GM19025 (cell line): ENCODE results near the gene CTTNBP2.

Experiments used
- ATAC-seq: cut with Tn5 transposase; IDR thresholded peaks from one replicate; pipeline ENCODE4 v1.9.1; 2021; ENCODE audit warnings: mild to moderate bottlenecking, low read depth, moderate library complexity; ENCODE audit not compliant: unreplicated experiment

CTTNBP2 gene

DNA sequence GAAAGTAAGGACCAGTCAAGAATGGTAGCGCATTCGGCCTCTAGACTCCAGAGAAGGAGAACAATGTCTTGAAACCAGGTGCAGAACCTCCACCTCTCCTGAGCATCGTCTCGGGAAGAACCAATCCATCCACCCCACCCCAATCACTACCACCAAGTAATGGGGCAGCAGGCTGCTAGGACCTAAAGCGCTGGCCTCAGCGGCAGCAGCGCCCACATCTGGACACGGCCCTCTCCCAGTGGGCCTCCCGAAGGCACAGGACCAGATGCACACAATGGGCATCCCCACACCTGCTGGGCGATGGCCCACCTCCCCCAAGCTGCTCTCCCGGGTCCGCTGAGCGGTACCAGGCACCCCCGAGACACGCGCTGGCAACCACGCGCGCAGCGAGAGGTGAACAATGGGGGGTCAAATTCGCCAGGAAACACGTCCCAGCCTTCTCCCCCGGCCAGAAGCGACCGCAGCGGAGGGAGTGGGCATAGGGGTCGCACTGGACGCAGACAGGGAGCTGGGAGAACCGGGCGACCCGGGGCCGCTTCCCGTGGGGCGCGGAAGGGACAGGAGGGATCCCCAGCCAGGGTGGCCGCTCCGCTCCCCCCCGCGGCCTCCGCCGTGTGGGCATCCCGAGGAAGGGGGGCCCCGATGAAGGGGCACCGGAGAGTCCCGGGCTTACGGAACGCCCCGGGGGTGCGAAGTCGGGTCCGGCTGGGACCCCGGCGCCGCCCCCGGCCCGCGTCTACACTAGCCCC is 506 bp downstream of the CTTNBP2 start:
- no peak for ATAC-seq

DNA sequence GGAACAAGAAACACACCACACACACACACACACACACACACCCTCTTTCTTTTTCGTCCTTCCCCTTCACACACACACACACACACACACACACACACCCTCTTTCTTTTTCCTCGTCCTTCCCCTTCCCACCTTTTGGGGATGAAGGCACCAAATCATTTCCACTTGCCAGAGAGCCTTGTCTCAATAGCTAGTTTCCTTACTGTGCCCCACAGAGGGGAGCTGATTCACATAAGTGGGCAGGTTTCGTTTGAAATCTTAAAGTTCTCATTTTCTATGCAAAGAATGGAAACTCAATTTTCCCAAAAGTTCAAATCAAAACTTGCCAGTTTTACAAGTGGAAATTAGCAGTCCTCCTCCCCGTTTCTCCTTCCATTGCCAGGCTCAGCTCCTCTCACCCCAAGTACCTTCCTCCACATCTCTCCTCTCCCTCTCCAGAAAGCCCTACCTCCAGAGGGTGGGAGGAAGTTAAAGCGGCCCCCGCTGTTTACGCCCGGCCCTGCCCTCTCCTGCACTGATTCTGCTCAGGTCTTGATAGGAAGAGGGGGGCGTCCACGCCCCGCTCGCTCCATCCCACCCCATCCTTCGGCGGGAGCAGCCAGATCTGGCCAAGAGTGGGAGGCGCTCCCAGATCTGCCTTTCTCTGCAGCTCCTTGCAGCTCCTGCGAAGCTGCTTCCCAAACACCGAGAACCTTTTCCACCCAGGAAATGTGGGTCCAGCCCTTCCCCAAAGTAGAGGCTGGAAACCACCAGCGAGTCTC is 1.3 kb downstream of the CTTNBP2 start:
- ATAC-seq = no peak

DNA sequence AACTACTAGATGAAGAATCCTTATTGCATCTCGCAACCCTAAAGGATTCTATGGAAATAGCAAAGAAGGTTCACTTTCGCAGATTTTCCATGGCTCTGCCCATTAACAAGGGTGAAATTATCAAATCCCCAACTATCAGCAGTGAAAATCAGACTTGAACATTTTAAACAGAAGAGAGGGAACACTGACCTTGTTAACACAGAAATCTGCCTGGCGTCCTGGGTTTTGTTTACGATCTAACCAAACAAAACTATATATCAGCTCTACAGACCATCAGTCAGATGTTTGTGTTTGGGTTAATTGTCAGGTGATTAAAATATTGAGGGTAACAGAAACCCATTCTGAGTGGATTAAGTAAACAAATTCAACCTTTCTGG is 1.9 kb downstream of the CTTNBP2 start:
- ATAC-seq = no peak

DNA sequence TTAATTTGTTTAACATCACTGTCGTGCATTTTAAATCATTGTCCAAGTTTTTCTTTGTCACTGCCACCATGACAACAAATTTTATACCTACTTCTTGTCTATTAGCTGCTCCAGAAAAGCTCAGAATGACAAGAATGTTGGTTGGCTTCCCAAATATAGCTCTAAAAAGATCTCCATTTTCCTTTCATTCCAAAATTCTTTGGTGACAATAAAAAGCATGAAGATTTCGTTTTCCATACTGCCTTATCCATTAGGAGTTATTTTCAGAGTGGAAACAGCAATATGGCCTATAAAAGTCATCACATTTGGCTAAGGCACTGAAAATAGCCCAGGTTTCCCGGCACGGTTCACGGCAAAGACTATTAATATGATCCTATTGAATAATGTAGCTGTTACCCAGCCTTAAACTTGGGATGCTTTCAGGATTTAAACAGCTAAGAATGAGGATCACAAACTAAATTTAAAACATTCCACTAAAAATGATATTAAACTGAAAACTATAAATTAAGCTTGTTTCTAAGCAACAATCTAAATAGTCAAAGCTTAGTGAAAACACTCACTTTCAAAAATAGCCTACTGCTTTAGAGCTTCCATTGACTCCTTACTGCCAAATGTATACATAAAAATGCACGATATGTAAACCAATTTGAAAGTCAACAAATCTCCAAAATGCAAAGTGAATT is 2.7 kb downstream of the CTTNBP2 start:
- no peak for ATAC-seq

DNA sequence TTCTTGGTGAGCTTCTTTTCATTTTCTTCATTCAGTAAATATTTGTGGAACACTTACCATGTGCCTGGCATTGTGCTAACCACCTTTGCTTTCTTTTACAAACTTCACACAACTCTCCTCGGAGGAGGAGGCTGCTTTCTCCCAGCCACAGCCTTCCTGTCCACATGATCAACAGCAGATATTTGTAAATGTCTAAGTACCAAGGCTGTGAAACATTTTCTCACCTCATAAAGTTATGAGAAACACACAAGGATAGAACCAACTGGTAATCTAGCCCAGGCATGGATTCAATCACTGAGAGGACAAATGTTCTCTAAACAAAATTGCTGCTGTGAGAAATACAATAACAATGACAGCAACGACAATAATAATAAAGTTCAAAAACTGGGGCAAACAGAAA is 3.9 kb downstream of the CTTNBP2 start:
- ATAC-seq = no peak

DNA sequence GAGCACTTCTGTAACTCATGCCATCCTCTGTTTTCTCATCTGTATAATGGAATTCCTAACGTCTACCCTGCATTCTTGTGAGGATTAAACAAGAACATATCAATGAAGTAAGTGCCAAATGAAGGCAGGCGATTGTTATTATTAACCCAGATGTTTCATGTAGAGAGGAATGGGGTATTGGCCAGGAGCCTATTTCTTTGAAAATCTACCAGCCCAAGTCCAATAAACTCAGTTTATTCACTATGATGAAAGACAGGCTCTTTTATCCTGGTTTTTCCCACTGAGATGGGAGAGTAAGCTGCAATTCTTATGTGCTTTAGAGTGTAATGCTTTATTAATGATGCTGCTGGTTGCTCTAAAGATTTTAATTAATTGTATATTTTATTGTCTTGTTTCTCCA is 9.6 kb downstream of the CTTNBP2 start:
- ATAC-seq = no peak

DNA sequence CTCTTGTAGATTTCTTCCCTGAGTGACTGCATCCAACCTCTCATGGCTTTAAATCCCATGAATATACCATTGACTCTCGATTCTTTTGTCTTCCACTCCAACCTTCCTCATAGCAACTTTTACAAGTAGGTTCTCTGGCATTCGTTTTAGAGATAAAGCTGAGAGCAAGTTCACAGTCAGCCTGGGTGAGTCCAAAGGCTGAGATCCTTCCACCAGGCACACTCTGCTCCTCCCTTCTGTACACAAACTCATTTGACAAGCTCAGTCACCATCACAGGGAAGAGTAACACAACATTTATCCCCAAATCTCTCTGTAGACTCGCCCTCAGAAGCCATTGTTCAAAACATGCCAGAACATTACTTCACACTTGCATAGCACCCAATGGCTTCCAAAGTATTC is 10.9 kb downstream of the CTTNBP2 start:
- ATAC-seq = no peak

DNA sequence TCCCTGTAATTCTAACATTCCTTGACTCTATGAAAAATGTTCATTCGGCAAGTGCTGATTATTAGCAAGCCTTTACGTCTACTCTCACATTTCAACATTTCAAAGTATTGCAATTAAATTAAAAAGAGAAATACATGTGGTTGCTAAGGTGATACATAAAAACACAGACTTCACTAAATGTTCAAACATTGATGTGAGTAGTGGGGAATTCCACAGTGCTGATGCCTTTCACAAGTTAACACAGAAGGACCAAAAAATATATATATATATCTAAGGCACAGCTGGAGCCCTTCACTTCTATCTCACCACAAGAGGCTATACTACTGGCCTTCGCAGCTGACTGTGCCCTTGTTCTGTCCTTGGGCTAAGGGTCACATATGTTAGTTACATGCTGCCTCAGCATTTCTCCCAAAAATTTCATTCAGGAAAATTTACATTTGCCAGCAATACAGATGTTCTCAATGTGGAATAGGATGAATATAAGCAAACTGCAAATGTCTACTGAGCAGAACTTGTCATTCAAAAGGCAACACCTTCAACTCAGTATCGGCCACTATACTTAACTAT is 13.9 kb downstream of the CTTNBP2 start:
- no peak for ATAC-seq

DNA sequence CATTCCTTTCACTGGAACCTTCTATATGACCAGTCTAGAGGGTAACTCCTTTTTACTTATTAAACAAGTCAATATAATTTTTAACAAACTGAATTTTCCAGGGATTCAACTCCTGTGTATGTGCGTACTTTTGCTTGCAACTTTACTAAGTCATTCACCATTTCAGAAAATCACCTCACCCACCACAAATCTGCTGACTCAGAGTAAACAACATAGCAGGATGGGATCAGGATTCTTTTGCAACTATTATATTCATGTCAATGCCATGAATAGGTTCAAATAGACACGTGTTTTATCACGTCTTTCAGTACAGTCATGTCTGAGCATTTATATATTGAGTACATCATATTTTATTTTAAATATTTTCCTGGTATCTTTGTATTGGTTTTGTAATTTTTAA is 14.5 kb downstream of the CTTNBP2 start:
- no peak for ATAC-seq

DNA sequence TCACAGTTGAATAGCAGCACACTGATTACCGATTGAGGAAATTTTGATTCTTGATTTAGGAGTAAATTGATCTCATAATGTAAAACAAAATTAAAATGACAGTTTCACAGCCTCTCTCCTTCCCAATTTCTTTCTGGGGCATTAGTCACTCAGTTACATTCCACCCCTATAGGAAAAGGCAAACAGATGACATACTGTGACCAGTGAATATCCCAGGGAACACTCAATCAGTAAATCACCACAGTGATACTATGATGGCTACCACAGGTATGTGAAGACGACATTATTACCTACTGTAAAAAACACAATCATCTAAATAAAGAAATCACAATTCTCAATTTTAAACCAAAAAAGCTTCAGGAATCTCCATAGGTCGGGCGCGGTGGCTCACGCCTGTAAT is 15.5 kb downstream of the CTTNBP2 start:
- no peak for ATAC-seq

DNA sequence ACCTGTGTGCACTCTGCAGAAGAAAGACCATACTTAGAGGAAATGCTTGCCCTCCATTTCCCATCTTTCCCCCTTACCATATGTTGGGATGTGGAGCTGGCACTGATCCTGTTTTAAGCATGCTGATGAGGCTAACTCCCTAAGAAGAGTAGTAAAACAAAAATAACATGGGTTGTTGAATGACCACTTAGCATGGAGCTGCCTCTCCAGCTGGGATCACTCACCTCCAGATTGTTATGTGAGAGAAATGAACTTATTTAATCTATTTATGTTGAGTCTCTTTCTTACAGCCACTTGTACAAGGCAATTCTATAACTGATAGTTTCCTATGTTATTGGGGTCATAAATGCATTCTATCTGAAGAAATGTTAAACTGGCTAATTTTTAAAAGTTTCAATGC is 17.0 kb downstream of the CTTNBP2 start:
- no peak for ATAC-seq

DNA sequence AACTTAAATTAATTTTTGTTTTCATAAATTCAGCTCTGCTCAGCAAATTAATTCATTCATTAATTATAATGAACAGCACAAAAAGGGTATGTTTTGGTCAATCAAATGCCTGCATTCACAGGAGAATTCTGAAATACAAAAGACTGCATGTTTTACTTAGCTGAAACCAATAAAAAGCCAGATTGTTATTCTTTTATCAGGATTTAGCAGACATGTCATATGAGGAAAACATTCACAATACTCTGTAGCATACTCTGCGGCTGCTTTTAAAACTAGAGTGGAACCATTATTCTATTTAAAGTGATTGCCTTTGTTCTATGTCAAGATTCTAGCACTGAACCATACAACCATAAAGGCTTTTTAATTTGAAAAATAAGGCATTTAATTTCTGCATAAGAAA is 19.1 kb downstream of the CTTNBP2 start:
- ATAC-seq = no peak

DNA sequence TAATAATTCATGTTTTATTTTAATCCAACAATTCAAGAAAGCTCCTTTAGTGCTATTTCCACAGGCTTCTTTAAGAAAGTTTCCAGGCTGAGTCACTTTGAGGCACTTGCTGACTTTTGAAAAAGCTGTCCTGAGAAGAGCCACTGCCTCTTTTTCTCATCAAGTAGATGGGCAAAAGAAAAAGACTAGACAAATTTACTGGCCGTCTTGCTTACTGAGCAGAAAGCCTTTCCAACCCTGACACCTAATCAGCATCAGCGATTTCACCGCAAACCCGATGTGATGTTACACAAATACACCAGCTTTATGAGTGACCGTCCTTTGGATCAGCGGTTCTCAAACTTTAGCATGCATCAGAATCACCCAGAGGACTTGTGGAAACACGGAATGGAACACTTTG is 24.3 kb downstream of the CTTNBP2 start:
- no peak for ATAC-seq

DNA sequence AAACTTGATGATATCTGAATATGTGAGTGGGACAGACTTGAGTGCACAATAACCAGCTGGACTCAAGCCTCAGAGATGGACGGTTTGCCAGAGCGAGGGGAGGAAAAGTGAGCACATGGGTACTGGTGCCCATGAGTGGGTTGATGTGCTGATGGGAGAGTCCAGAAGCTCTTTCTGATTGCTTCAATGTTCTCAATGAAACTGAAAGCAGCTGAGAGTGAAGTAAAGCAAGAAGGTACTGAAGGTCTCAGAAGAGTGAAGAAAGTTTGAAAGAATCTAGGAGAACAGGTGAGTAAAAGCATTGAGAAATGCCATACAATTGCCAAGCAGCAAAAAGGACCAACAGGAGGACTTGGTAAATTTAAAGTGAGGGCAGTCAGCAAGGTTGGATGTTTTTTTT is 28.6 kb downstream of the CTTNBP2 start:
- ATAC-seq = no peak

DNA sequence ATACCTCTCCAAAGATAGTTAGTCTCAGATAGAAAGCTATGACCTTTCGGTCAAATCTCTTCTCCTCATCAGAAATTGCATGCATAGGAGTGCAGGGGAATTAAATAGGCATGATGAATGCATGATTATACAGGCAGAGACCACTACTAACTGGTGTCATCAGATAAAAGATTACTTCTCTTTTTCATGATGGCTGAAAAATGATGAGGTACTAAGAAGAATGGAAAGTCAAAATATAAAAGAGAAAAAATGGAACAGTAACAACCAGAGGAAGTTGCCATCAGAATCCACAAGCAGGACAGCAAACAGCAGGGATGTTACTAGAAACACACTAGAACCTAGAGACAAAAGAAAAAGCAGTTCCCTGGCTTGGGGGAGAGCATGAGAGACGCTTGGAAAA is 31.6 kb downstream of the CTTNBP2 start:
- no peak for ATAC-seq

DNA sequence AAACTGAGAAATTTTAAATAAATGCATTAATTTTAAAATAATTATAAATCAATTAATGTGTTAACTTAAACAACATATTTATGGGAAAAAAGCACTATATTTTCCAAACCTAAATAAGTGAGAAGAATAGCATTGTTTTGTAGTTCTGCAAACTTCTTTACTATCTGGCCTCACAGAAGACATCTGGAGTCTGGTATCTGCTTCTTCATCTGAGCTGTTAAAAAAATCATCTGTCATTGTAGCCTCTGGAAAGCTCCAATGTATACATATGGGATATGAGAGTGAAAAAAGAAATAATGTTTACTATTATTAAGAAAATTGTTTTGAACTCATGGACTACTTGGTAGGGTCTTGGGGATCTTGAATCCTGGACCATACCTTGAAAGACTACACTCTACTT is 32.2 kb downstream of the CTTNBP2 start:
- ATAC-seq = no peak

DNA sequence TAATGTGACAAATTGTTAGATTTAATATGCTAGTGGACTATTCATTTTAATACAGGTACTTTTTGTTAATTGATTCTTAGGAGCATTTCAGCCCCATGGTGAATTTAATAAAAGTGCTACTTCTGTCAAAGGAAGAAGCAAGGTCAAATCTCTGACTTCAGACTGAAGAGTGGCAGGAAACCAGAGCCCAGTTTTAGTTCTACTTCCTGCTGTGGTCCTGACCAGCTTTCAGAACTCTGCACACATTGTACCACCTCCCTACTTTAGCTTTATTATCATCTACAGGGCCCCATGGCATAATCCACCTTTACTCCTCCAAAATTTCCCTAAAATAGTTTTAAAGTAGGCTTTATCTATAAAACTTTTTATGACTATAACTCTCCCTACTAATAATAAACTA is 33.7 kb downstream of the CTTNBP2 start:
- ATAC-seq = no peak

DNA sequence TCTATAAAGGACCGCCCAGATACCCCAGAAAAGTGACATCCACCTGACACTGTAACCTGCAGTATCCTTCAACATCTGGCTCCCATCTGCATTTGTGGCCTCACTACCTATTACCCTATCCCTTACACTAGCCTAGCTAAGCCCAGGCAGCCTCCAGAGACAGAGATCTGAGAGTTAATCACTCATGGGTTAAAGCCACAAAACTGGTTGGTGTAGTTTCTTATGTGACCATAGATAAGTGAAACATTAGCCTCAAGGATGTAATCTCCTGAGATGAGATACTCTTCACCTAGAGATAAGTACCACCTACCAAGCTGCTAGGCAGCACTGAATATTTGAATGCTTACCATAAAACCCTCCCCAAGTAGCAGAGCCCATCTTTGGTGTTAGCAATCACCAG is 35.4 kb downstream of the CTTNBP2 start:
- peak; percentile 84 for ATAC-seq

DNA sequence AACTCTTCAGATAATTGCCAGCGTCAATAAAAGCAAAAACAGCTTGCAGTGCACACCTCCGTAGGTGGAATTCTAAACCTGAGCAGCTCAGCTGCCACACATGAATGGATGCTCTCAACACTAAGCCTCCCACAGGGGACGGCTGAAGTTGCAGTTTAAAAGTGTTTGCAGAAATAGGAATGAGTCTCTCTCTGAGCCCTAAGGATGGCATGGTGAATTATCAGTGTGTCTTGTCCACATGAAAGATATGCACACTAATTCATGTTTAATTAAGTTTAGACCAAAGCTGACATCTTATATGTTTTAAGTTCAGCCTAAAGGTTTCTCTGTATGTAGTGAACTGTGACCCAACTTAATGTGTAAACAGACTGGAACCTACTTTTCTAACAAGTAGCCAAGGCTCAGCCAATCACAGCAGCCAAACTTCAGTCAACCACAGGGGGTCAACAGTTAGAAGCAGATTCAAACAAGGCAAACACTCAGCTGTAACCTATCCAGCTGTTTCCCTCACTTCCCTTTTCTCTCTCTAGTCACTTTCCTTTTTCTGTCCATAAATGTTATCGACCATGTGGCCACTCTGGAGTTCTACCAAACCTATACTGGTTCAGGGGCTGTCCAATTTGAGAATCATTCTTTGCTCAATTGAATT is 38.1 kb downstream of the CTTNBP2 start:
- no peak for ATAC-seq

DNA sequence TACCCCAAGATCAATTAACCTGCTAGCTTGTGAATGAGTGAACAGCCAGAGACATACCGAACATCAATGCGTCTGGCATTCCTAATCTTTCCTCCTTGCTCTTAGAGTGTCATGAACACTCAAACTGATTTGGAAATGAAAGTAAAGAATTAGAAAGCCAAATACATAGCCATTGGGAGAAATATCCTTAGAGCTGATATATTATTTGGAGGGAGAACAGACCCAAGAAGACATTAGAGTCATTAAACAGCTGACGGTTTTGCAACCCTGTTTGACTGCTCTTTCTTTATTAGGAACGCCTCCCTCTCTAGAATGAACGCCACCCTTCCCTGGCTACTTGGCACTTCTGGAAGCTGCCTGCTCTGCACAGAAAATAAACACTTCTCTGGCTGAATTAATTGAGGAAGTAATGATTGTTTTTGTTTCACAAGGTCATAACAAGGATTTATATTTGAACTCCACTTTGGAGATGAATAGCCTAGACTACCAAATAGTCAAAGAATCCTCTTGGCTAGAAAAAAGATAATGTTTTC is 42.8 kb downstream of the CTTNBP2 start:
- ATAC-seq = no peak
